Ascending aorta (tissue), 2 donors: ENCODE data around the gene BIRC7. TPM values are rescaled to one million over a fixed set of nuclear protein-coding genes. Genes with fewer than 3 reads are reported as not detected.
"Not testable (repeated sequence)": the region's sequence is repeated elsewhere in the genome, so short reads cannot be mapped to it uniquely, and the experiment has no call there.

Experiments used
- DNase-seq, 2 donors: peaks; one replicate each; pipeline ENCODE4 v3.0.0-alpha.2; 2019; ENCODE audit warnings: low spot score in 2 of 2
- H3K27ac ChIP-seq, 2 donors: fragments of 200-600 bp; sonication (generic); one replicate each; pipeline ENCODE4 v1.5.1; 2016 to 2017; ENCODE audit warnings: mild to moderate bottlenecking in 1 of 2
- H3K27me3 ChIP-seq: fragments of 200-600 bp; sonication (generic); one replicate; pipeline ENCODE4 v1.5.1; 2017
- H3K36me3 ChIP-seq, 2 donors: fragments of 200-600 bp; sonication (generic); one replicate each; pipeline ENCODE4 v1.5.1; 2016
- H3K4me1 ChIP-seq, 2 donors: fragments of 200-600 bp; sonication (generic); one replicate each; pipeline ENCODE4 v1.5.1; 2016 to 2017; ENCODE audit warnings: mild to moderate bottlenecking in 1 of 2
- H3K4me3 ChIP-seq, 2 donors: fragments of 200-600 bp; sonication (generic); one replicate each; pipeline ENCODE4 v1.5.1; 2016 to 2017; ENCODE audit warnings: mild to moderate bottlenecking in 1 of 2
- H3K9me3 ChIP-seq, 2 donors: fragments of 200-600 bp; sonication (generic); one replicate each; pipeline ENCODE4 v1.5.1; 2016
- intact Hi-C: fragments of 100-400 bp; cut with DNase I; formaldehyde crosslinking; loops from one replicate; pipeline ENCODE4 v1.15.1; 2023
- total RNA-seq: library from RNA; depleted of rRNA; stranded (reverse); fragments of >200 nt; gene quantifications from one replicate; pipeline ENCODE4 v1.1.0, GENCODE V29; 2016
- TF ChIP-seq, protein P1 (sequence below), 3 experiments: fragments of 200-600 bp in 2 of 3; fragments of 450-650 bp in 1 of 3; sonication (generic) in 2 of 3; IDR thresholded peaks; one replicate each; pipeline ENCODE4 v1.5.1; 2016 to 2019; ENCODE audit warnings: antibody characterized with exemption in 3 of 3, mild to moderate bottlenecking in 1 of 3, moderate library complexity in 1 of 3

The BIRC7 gene
- total RNA-seq, 1 donor from 2014 or later = not detected

DNA sequence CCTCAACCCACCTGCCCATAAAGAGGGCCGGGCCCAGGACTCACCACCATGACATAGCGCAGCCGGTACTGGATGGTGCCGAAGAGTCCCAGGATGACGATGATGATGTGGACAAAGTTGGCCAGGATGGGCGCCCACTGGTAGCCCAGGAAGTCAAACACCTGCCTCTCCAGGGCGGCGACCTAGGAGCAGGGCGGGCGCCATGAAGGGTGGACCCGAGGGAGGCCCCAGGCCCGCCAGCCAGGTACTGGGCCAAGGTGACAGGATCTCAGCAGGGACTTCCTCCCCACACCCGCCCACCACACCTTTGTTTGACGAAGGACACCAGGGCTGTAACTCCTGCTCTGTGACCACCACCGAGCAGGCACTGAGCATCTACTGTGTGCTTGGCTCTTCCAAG, 14.2 kb downstream of the BIRC7 start:
- Histone ChIP-seq H3K4me1 (peaks cover 0 to 5% of the 10 kb centered on the region in 2 donors), H3K36me3 (no peaks in the 10 kb centered on the region), H3K27me3 (peaks cover 8% of the 10 kb centered on the region), H3K9me3 (no peaks in the 10 kb centered on the region), H3K4me3 (no peak overlapping the region), H3K27ac (no peak overlapping the region)
- DNase-seq = no peak
- intact Hi-C loops = no loop called here
- TF ChIP-seq, protein P1, sequence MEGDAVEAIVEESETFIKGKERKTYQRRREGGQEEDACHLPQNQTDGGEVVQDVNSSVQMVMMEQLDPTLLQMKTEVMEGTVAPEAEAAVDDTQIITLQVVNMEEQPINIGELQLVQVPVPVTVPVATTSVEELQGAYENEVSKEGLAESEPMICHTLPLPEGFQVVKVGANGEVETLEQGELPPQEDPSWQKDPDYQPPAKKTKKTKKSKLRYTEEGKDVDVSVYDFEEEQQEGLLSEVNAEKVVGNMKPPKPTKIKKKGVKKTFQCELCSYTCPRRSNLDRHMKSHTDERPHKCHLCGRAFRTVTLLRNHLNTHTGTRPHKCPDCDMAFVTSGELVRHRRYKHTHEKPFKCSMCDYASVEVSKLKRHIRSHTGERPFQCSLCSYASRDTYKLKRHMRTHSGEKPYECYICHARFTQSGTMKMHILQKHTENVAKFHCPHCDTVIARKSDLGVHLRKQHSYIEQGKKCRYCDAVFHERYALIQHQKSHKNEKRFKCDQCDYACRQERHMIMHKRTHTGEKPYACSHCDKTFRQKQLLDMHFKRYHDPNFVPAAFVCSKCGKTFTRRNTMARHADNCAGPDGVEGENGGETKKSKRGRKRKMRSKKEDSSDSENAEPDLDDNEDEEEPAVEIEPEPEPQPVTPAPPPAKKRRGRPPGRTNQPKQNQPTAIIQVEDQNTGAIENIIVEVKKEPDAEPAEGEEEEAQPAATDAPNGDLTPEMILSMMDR (IDR thresholded peaks at IDR 0.05) = no peak

DNA sequence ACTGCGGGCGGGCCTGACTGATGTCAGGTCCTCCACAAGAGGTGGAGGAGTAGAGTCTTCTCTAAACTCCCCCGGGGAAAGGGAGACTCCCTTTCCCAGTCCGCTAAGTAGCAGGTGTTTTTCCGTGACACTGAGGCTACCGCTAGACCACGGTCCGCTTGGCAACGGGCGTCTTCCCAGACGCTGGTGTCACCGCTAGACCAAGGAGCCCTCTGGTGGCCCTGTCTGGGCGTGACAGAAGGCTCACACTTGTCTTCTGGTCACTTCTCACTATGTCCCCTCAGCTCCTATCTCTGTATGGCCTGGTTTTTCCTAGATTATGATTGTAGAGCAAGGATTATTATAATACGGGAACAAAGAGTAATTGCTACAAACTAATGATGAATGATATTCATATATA, 15.6 kb downstream of the BIRC7 start:
- H3K4me1 ChIP-seq, H3K4me3 ChIP-seq: not testable (repeated sequence)

DNA sequence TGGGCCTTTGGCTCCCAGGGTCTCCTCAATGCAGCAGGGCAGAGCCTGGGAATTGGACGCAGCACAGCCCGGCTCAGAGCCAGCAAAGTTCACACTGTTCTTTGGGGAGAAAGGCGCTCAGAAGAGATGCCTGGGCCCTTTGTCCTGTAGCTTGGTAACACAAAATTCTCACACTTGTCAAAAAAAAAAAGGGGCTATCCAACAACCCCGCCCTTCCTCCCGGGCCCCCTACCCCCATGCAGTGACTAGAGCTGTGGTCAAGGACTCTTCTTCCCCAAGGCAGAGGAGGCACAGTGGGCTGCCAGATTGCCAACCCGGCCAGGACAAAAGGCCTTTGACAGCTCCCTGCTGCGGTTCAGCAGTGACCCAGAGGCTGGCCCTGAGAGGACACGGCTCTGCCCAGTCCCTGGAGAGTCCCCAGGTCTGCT, 16.6 kb downstream of the BIRC7 start:
- DNase-seq = no peak
- Histone ChIP-seq H3K9me3 (no peaks in the 10 kb centered on the region), H3K4me1 (peaks cover 0 to 5% of the 10 kb centered on the region in 2 donors), H3K27ac (no peak overlapping the region), H3K36me3 (no peaks in the 10 kb centered on the region), H3K4me3 (no peak overlapping the region), H3K27me3 (peaks cover 8% of the 10 kb centered on the region)
- intact Hi-C loops = no loop called here
- TF ChIP-seq, protein P1 (IDR thresholded peaks at IDR 0.05) = no peak

More for the DNA sequence above, 15.6 kb downstream of the BIRC7 start:
- intact Hi-C loops, H3K27me3 ChIP-seq, H3K36me3 ChIP-seq, H3K27ac ChIP-seq, DNase-seq, H3K9me3 ChIP-seq: not testable (repeated sequence)

DNA sequence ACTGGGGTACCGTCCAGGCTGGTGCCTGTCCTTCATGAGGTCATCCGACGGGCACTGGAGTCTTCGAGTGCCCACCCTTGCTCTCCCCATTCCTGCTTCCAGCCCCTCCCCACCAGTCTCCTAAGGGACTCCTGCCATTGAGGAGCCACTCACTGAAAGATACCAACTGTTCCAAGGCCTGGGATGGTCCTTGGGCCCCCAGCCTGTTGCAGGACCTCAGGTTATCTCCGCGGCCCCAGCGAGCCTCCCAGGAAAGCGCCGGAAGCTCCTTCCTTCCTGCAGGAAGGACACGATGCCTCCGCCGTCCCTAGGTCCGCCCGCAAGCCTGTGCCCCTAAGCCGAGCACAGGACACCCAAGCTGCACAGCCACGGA, 17.3 kb downstream of the BIRC7 start:
- no peak for DNase-seq
- H3K4me3 ChIP-seq = peak overlapping the region; percentile 39 to 53
- H3K36me3 ChIP-seq = no peaks in the 10 kb centered on the region
- H3K27ac ChIP-seq = no peak overlapping the region
- H3K27me3 ChIP-seq = peaks cover 8% of the 10 kb centered on the region
- peaks cover 0 to 5% of the 10 kb centered on the region in 2 donors for H3K4me1 ChIP-seq
- no peaks in the 10 kb centered on the region for H3K9me3 ChIP-seq
- intact Hi-C loops = no loop called here
- TF ChIP-seq, protein P1 (IDR thresholded peaks at IDR 0.05) = no peak

DNA sequence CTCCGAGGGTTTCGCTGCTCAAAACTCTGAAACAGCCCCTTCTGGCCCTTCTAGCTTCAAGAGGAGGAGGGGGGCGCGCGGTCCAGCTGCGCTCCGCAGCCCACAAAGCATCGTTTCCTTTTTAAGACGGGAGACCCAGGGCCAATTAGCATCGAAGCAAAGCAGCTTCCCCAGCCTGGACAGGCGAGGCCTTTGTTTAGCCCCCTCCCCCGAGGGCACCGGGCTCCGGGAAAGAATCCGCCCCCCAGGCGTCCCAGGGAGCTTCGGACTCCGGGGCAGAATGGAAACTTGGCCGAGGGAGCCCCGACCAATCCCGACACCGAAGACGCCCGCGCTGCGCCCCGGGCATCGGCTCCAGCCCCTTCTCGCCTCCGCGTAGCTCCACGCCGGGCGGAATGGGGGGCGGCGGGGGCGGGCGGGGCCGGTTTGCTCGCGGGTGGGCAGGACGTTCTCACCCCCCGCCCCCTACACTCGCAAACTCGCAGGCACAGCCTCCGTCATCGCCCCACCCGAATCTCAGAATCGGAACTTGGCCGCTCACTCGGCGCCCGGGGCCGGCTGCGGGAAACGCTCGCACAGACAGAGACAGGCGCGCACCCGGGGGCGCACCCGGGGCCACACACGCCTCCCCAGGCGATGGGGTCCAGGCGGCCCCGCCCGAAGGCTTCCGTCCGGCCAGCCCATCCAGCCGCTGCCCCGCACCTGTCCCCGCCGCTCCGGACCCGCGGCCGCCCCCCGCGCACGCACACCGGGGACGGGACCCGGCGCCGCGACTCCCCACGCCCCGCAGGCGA, 17.9 kb downstream of the BIRC7 start:
- Histone ChIP-seq H3K36me3 (no peaks in the 10 kb centered on the region), H3K4me3 (peak overlapping the region; percentile 39 to 53), H3K27me3 (peaks cover 8% of the 10 kb centered on the region), H3K27ac (no peak overlapping the region), H3K4me1 (peaks cover 0 to 5% of the 10 kb centered on the region in 2 donors), H3K9me3 (no peaks in the 10 kb centered on the region)
- TF ChIP-seq, protein P1 (IDR thresholded peaks at IDR 0.05) = no peak
- intact Hi-C loops = no loop called here
- DNase-seq = no peak

DNA sequence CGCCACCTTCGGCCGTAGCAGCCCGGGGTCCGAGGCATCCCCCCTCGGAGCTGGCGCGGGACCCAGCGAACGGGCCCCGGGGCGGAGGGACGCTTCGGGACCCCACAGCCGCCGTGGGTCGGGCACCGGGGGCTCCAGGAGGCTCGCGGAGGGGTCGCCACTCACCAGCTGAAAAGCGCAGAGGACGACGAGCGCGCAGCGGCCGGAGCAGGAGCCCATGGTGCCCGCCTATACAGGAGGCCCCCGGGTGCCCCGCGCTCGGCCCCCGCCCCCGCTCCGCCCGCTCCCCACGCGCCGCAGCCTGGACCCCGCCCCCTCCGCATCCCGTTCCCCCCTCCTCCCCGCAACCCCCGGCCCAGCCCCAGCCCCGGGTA, 18.5 kb downstream of the BIRC7 start, which contains the start of gene NKAIN4:
NKAIN4 (minus strand) TSS at position 232 of the 374 bp plus-strand sequence; CDS start at position 219, 13 bp downstream.
- Histone ChIP-seq H3K4me3 (peak within 1 kb of the TSS; percentile 39 to 53), H3K36me3 (no peaks in the 10 kb centered on the region), H3K27me3 (peaks cover 8% of the 10 kb centered on the region), H3K4me1 (peaks cover 0 to 5% of the 10 kb centered on the region in 2 donors), H3K27ac (no peak within 1 kb of the TSS), H3K9me3 (no peaks in the 10 kb centered on the region)
- TF ChIP-seq, protein P1 (IDR thresholded peaks at IDR 0.05) = no peak
- DNase-seq = no peak
- intact Hi-C loops = no loop called here
